HG02571 (cell line): ENCODE measurements around the gene CLCN7.

ENCODE experiments used
- ATAC-seq: cut with Tn5 transposase; IDR thresholded peaks from one replicate; pipeline ENCODE4 v1.9.1; 2021; ENCODE audit warnings: mild to moderate bottlenecking, moderate library complexity; ENCODE audit not compliant: unreplicated experiment

Gene CLCN7

GRCh38 chr16:1432388-1433262 lies 42.2 kb downstream of the CLCN7 start:
- no peak for ATAC-seq

GRCh38 chr16:1431497-1432270 lies 43.1 kb downstream of the CLCN7 start:
- no peak for ATAC-seq

GRCh38 chr16:1430759-1431496 lies 43.9 kb downstream of the CLCN7 start, which contains the start of gene PERCC1:
Gene PERCC1 (plus strand): TSS chr16:1431078. CDS start chr16:1432594, 1,516 bp downstream.
- no peak for ATAC-seq

GRCh38 chr16:1430214-1430758 lies 44.5 kb downstream of the CLCN7 start:
- ATAC-seq: no peak

GRCh38 chr16:1429631-1430030 lies 45.2 kb downstream of the CLCN7 start:
- no peak for ATAC-seq

GRCh38 chr16:1429012-1429411 lies 45.8 kb downstream of the CLCN7 start:
- ATAC-seq: no peak

GRCh38 chr16:1428511-1428910 lies 46.3 kb downstream of the CLCN7 start:
- no peak for ATAC-seq

GRCh38 chr16:1427473-1428461 lies 47.1 kb downstream of the CLCN7 start:
- no peak for ATAC-seq

GRCh38 chr16:1426734-1427471 lies 47.9 kb downstream of the CLCN7 start:
- no peak for ATAC-seq

- no peak for ATAC-seq
These were observed 49.0 kb downstream of the CLCN7 start for GRCh38 chr16:1425616-1426370.

- ATAC-seq: no peak
These were observed 50.8 kb downstream of the CLCN7 start for GRCh38 chr16:1424028-1424427.

- ATAC-seq: no peak
These were observed 52.8 kb downstream of the CLCN7 start for GRCh38 chr16:1422076-1422475.

- peak; percentile 15 for ATAC-seq
These were observed 54.7 kb downstream of the CLCN7 start for GRCh38 chr16:1420111-1420539.

- ATAC-seq: no peak
These were observed 58.3 kb downstream of the CLCN7 start for GRCh38 chr16:1416521-1416941.

GRCh38 chr16:1414532-1415260 lies 60.1 kb downstream of the CLCN7 start, which contains the start of gene UNKL:
Gene UNKL (minus strand): TSS chr16:1414704. CDS start chr16:1414691, 13 bp downstream.
- peak; percentile 50 for ATAC-seq

GRCh38 chr16:1413684-1414531 lies 60.9 kb downstream of the CLCN7 start:
- ATAC-seq: peak; percentile 28
